H9 (cell line): ENCODE measurements around the gene LDLRAP1. TPM values are rescaled to one million over a fixed set of nuclear protein-coding genes. Genes with fewer than 3 reads are reported as not detected.
A peak's percentile ranks its signal among the peaks of the same experiment; 100 is the strongest.

Experiments used
- DNase-seq: peaks from one replicate; pipeline ENCODE4 v3.0.0-alpha.2; 2017
- H2AFZ ChIP-seq: one replicate; pipeline ENCODE4 v1.6.1; 2013; ENCODE audit warnings: mild to moderate bottlenecking, low read length, control low read depth, moderate library complexity
- H2AK5ac ChIP-seq: 2 replicates; pipeline ENCODE4 v1.6.1; 2013; ENCODE audit warnings: low read length, control low read depth, mixed read lengths; ENCODE audit not compliant: insufficient read length
- H2BK120ac ChIP-seq: one replicate; pipeline ENCODE4 v1.6.1; 2013; ENCODE audit warnings: low read depth, mild to moderate bottlenecking, low read length, control low read depth, inconsistent platforms; ENCODE audit not compliant: poor library complexity, severe bottlenecking
- H2BK12ac ChIP-seq: 2 replicates; pipeline ENCODE4 v1.6.1; 2013; ENCODE audit warnings: low read length, control low read depth, mixed read lengths, low read depth; ENCODE audit not compliant: insufficient read length
- H2BK15ac ChIP-seq: 2 replicates; pipeline ENCODE4 v1.6.1; 2013; ENCODE audit warnings: low read depth, low read length, control low read depth
- H2BK20ac ChIP-seq: one replicate; pipeline ENCODE4 v1.6.1; 2013; ENCODE audit warnings: low read depth, mild to moderate bottlenecking, low read length, control low read depth, inconsistent platforms; ENCODE audit not compliant: poor library complexity, severe bottlenecking
- H2BK5ac ChIP-seq: 2 replicates; pipeline ENCODE4 v1.6.1; 2013; ENCODE audit warnings: low read length, control low read depth, mixed read lengths; ENCODE audit not compliant: insufficient read length
- H3K14ac ChIP-seq: 2 replicates; pipeline ENCODE4 v1.6.1; 2013; ENCODE audit warnings: low read length, control low read depth; ENCODE audit not compliant: insufficient read depth
- H3K18ac ChIP-seq: 2 replicates; pipeline ENCODE4 v1.6.1; 2013; ENCODE audit warnings: low read depth, mild to moderate bottlenecking, mixed read lengths, low read length, control low read depth; ENCODE audit not compliant: insufficient read length
- H3K23ac ChIP-seq: 2 replicates; pipeline ENCODE4 v1.6.1; 2013; ENCODE audit warnings: low read length, control low read depth, mixed read lengths, low read depth; ENCODE audit not compliant: insufficient read length
- H3K23me2 ChIP-seq: 2 replicates; pipeline ENCODE4 v1.6.1; 2013; ENCODE audit warnings: low read depth, mild to moderate bottlenecking, mixed read lengths, low read length, control low read depth; ENCODE audit not compliant: insufficient read length, poor library complexity, severe bottlenecking
- H3K27ac ChIP-seq: 2 replicates; pipeline ENCODE4 v1.5.1; 2013; ENCODE audit warnings: low read length, control low read depth, mixed read lengths, low read depth; ENCODE audit not compliant: insufficient read length
- H3K27me3 ChIP-seq: 2 replicates; pipeline ENCODE4 v1.6.1; 2013; ENCODE audit warnings: low read length, control low read depth, inconsistent platforms; ENCODE audit not compliant: insufficient read depth
- H3K4ac ChIP-seq: 2 replicates; pipeline ENCODE4 v1.6.1; 2013; ENCODE audit warnings: low read depth, mild to moderate bottlenecking, control low read depth, inconsistent platforms, low read length, moderate library complexity
- H3K4me1 ChIP-seq: 2 replicates; pipeline ENCODE4 v1.6.1; 2013; ENCODE audit warnings: low read length, control low read depth, inconsistent platforms; ENCODE audit not compliant: insufficient read depth
- H3K4me2 ChIP-seq: 2 replicates; pipeline ENCODE4 v1.6.1; 2013; ENCODE audit warnings: low read length, control low read depth, mixed read lengths; ENCODE audit not compliant: insufficient read length, insufficient read depth
- H3K56ac ChIP-seq: 2 replicates; pipeline ENCODE4 v1.6.1; 2013; ENCODE audit warnings: low read depth, mild to moderate bottlenecking, mixed read lengths, low read length, control low read depth; ENCODE audit not compliant: insufficient read length
- H3K79me1 ChIP-seq: 2 replicates; pipeline ENCODE4 v1.6.1; 2013; ENCODE audit warnings: low read depth, mild to moderate bottlenecking, moderate library complexity, low read length, control low read depth, inconsistent platforms; ENCODE audit not compliant: insufficient read depth, poor library complexity, severe bottlenecking
- H3K79me2 ChIP-seq: 2 replicates; pipeline ENCODE4 v1.6.1; 2013; ENCODE audit warnings: low read length, control low read depth, inconsistent platforms; ENCODE audit not compliant: insufficient read depth
- H3K9ac ChIP-seq: 2 replicates; pipeline ENCODE4 v1.6.1; 2013; ENCODE audit warnings: low read length, control low read depth, mixed read lengths; ENCODE audit not compliant: insufficient read length; ENCODE audit errors: extremely low read depth
- H3K9me3 ChIP-seq: one replicate; pipeline ENCODE4 v1.6.1; 2013; ENCODE audit warnings: low read depth, low read length, inconsistent platforms; ENCODE audit not compliant: control insufficient read depth
- H3T11ph ChIP-seq: one replicate; pipeline ENCODE4 v1.6.1; 2013; ENCODE audit warnings: mild to moderate bottlenecking, low read length, control low read depth, inconsistent platforms
- H4K20me1 ChIP-seq: one replicate; pipeline ENCODE4 v1.6.1; 2013; ENCODE audit not compliant: control insufficient read depth, insufficient read length, insufficient read depth
- H4K5ac ChIP-seq: 2 replicates; pipeline ENCODE4 v1.6.1; 2013; ENCODE audit warnings: low read depth, mild to moderate bottlenecking, mixed read lengths, low read length, control low read depth; ENCODE audit not compliant: insufficient read length
- H4K8ac ChIP-seq: replicated peaks from 2 replicates; pipeline ENCODE4 v1.6.1; 2013; ENCODE audit warnings: low read length, control low read depth, mixed read lengths, low read depth; ENCODE audit not compliant: insufficient read length
- H4K91ac ChIP-seq: 2 replicates; pipeline ENCODE4 v1.6.1; 2013; ENCODE audit warnings: low read depth, mild to moderate bottlenecking, moderate library complexity, mixed read lengths, low read length, control low read depth; ENCODE audit not compliant: insufficient read length
- H3K27ac Mint-ChIP-seq, 3 experiments: 2 replicates in 2 of 3; 3 replicates in 1 of 3; pipeline ENCODE4 v1.8.0; 2020 to 2021; ENCODE audit warnings: mixed read lengths in 3 of 3, mild to moderate bottlenecking in 1 of 3, moderate library complexity in 1 of 3
- H3K27me3 Mint-ChIP-seq: 2 replicates; pipeline ENCODE4 v1.8.0; 2021; ENCODE audit warnings: low read depth, mild to moderate bottlenecking, moderate library complexity, mixed read lengths
- H3K36me3 Mint-ChIP-seq, 3 experiments: 2 replicates in 2 of 3; 3 replicates in 1 of 3; pipeline ENCODE4 v1.8.0; 2020 to 2021; ENCODE audit warnings: low read depth in 3 of 3, mixed read lengths in 3 of 3; ENCODE audit not compliant: insufficient read depth in 1 of 3
- H3K4me1 Mint-ChIP-seq, 2 experiments: 2 replicates each; pipeline ENCODE4 v1.8.0; 2020; ENCODE audit warnings: mixed read lengths in 2 of 2
- H3K4me3 Mint-ChIP-seq, 2 experiments: 2 replicates in 1 of 2; 3 replicates in 1 of 2; pipeline ENCODE4 v1.8.0; 2020 to 2021; ENCODE audit warnings: mild to moderate bottlenecking in 2 of 2, mixed read lengths in 2 of 2, moderate library complexity in 1 of 2
- H3K9me3 Mint-ChIP-seq, 2 experiments: 2 replicates in 1 of 2; 3 replicates in 1 of 2; pipeline ENCODE4 v1.8.0; 2020; ENCODE audit warnings: mild to moderate bottlenecking in 2 of 2, mixed read lengths in 2 of 2, moderate library complexity in 1 of 2
- WGBS: extraction: QIAGEN DNeasy Blood & Tissue Kit; methylation state at CpG from one replicate; pipeline ENCODE4 v1.1.7; 2013; ENCODE audit warnings: missing lambda C conversion rate, low lambda C conversion rate, mixed read lengths; ENCODE audit not compliant: insufficient read length; ENCODE audit errors: extremely low coverage; 5-methylcytosine and 5-hydroxymethylcytosine counted together
- total RNA-seq: library from RNA; stranded (reverse); gene quantifications from 2 replicates; pipeline ENCODE4 v1.2.1, GENCODE V29; 2021
- TF ChIP-seq, protein P1 (sequence below): fragments of 200-600 bp; sonication (generic); conservative IDR thresholded peaks from 3 replicates; pipeline ENCODE4 v1.8.0; 2021; ENCODE audit warnings: antibody characterized with exemption, mild to moderate bottlenecking

Gene LDLRAP1
- total RNA-seq, 1 experiment from 2014 or later: 15.7 TPM

DNA sequence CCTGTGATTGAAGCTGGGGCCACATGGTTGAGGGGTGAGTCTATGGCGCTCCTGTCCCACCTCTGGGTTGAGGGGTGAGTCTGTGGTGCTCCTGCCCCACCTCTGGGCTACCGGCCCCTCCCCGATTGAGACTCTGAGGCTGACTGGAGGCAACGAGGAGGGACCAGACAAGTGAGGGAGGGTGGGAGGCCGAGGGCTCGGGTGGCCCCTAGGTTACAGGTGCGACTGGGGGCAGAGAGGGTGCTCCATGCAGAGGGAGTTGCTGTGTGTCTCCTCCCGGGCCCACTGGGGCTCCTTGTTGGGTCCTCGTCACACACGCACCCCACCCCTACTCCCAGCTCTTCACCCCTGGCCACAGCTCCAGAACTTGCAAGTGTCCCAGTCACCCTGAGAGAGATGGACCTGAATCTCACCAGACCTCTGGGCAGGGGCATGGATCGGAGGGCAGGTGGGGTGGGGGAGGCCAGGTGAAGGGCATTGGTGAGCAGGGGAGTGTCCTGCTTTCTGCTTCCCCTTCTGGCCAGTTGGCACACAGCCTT lies 12.8 kb downstream of the LDLRAP1 start:
- Histone ChIP-seq H2BK20ac (no peak overlapping the region), H3K27me3 (no peaks in the 10 kb centered on the region), H3K79me2 (no peaks in the 10 kb centered on the region), H2BK12ac (no peak overlapping the region), H2AFZ (no peak overlapping the region), H4K20me1 (no peaks in the 10 kb centered on the region), H3K18ac (no peak overlapping the region), H3K4me2 (no peak overlapping the region), H2AK5ac (no peak overlapping the region), H3K56ac (no peak overlapping the region), H2BK15ac (no peak overlapping the region), H3K27ac (no peak overlapping the region), H3K14ac (no peak overlapping the region), H3K23ac (no peak overlapping the region), H4K91ac (no peak overlapping the region), H3K4ac (no peak overlapping the region), H3K9ac (no peak overlapping the region), H2BK5ac (no peak overlapping the region), H4K8ac (no peak overlapping the region), H3K9me3 (no peaks in the 10 kb centered on the region), H4K5ac (no peak overlapping the region), H3K23me2 (no peaks in the 10 kb centered on the region), H3T11ph (no peak overlapping the region), H3K79me1 (no peaks in the 10 kb centered on the region), H2BK120ac (no peak overlapping the region), H3K4me1 (no peaks in the 10 kb centered on the region)
- TF ChIP-seq, protein P1, sequence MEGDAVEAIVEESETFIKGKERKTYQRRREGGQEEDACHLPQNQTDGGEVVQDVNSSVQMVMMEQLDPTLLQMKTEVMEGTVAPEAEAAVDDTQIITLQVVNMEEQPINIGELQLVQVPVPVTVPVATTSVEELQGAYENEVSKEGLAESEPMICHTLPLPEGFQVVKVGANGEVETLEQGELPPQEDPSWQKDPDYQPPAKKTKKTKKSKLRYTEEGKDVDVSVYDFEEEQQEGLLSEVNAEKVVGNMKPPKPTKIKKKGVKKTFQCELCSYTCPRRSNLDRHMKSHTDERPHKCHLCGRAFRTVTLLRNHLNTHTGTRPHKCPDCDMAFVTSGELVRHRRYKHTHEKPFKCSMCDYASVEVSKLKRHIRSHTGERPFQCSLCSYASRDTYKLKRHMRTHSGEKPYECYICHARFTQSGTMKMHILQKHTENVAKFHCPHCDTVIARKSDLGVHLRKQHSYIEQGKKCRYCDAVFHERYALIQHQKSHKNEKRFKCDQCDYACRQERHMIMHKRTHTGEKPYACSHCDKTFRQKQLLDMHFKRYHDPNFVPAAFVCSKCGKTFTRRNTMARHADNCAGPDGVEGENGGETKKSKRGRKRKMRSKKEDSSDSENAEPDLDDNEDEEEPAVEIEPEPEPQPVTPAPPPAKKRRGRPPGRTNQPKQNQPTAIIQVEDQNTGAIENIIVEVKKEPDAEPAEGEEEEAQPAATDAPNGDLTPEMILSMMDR: no peak
- Mint-ChIP-seq H3K9me3 (no peaks in the 10 kb centered on the region), H3K36me3 (peaks cover 0 to 18% (median 9%) of the 10 kb centered on the region in 3 experiments; a peak in 4 of 7 replicates), H3K4me3 (no peak overlapping the region), H3K27me3 (no peaks in the 10 kb centered on the region), H3K27ac (peak overlapping the region in 1 of 3 experiments; percentile 22; a peak in 1 of 7 replicates), H3K4me1 (peaks cover 0 to 6% of the 10 kb centered on the region in 2 experiments; a peak in 3 of 4 replicates)
- DNase-seq: no peak
- WGBS: no CpG with 5 or more reads among the region's 11 CpGs
